Stimulated activated CD4-positive, alpha-beta T cell treated with anti-CD3 and anti-CD28 coated beads, Interleukin-4, amount 100 ng/mL, for 48 hours (primary cell): ENCODE results near the gene F2RL1.
"Not testable (repeated sequence)": the region's sequence is repeated elsewhere in the genome, so short reads cannot be mapped to it uniquely, and the experiment has no call there.

Source experiments
- DNase-seq, 2 donors: peaks; one replicate each; pipeline ENCODE4 v3.0.0-alpha.2; 2020; ENCODE audit warnings: low read depth in 2 of 2

F2RL1 gene

DNA sequence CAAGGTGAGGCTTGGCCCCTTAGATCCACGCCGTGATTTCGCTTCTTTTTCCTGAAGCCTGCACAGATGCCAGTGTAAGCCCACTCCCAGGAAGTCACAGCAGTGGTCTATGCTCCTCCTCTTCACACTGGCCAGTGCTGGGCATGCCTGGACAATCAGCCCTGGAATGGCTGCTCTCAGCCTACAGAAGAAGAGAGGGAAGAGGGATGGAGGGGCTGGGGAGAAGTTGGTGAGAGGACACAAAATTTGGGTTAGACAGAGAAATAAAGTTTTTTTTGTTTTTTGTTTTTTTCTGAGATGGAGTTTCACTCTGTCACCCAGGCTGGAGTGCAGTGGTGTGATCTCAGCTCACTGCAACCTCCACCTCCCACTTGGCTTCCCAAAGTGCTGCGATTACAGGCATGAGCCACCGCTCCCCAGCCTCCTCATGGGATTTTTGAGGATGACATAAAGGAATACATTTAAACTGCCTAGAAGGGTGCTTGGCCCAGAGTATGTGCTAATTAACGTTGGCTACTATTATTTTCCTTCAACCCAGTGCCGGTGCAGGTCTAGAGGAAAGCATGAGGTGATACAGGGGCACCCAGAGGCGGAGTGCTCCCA, 31.8 kb downstream of the F2RL1 start:
- DNase-seq = no peak

- DNase-seq = no peak
These were observed 33.0 kb downstream of the F2RL1 start for GRCh38 chr5:76851728-76852369.

DNA sequence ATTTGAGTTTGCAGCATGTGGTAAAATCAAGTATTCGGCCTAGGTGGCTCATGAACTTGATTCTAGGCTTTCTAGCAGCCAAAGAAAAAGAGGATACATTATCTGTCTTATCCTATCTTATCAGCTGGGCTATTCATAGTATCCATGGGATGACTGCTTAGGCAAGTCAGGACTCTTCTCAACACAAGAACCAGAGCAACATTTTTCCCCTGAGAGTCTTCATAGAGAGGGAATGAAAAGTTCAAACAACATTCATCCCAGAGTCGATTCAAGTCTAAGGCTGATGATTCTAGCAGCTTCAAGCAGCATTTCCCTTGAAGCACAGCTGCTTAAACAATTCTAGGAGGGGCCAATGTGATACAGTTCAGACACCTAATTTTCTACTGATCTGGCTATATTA, 33.9 kb downstream of the F2RL1 start:
- no peak for DNase-seq

- not testable (repeated sequence) for DNase-seq
These were observed 34.9 kb downstream of the F2RL1 start for GRCh38 chr5:76853741-76854140.

DNA sequence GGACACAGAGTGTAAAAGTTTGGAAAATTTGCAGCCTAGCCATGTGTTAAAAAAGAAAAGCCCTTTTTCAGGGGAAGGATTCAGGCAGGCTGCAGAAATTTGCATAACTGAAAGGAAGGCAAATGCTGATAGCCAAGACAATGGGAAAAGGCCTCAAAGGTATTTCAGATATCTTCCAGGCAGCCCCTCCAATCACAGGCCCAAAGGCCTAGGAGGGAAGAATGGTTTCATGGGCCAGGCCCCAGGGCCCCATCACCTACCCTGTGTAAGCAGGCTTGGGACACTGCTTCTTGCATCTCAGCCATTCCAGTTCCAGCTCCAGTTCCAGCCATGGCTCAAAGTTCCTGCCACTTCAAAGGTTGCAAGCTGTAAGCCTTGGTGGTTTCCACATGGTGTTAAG, 35.8 kb downstream of the F2RL1 start:
- DNase-seq = no peak

GRCh38 chr5:76855501-76855900, 36.7 kb downstream of the F2RL1 start:
- not testable (repeated sequence) for DNase-seq

- peak in 1 of 2 donors; percentile 9 for DNase-seq
These were observed 37.1 kb downstream of the F2RL1 start for GRCh38 chr5:76855961-76856360.

- not testable (repeated sequence) for DNase-seq
These were observed 38.0 kb downstream of the F2RL1 start for GRCh38 chr5:76856800-76857199.

GRCh38 chr5:76859591-76860247, 40.9 kb downstream of the F2RL1 start:
- DNase-seq = no peak

DNA sequence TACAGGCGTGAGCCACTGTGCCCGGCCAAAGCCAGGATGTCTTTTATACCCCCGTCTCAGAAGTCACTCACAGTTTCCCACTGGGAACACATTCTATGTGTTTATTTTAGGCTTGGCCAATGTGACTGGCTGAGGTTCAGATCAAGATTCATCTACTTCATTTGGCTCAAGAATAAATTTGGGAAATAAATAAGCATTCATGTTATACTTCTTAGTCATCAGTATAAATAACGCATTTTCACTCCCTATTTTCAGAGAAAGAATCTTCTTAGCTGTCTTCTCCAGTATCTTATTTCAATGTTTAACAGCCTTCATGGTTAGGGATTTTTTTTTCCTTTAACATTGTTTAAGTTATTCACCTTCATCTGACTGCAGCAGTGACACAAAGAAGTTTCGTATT, 42.8 kb downstream of the F2RL1 start:
- DNase-seq = no peak

- no peak for DNase-seq
These were observed 44.2 kb downstream of the F2RL1 start for GRCh38 chr5:76863001-76863400.

GRCh38 chr5:76866503-76866902, 47.7 kb downstream of the F2RL1 start:
- no peak for DNase-seq

- DNase-seq = no peak
These were observed 48.2 kb downstream of the F2RL1 start for GRCh38 chr5:76867038-76867437.

GRCh38 chr5:76867827-76868693, 49.2 kb downstream of the F2RL1 start:
- DNase-seq = peak; percentile 42 to 49

DNA sequence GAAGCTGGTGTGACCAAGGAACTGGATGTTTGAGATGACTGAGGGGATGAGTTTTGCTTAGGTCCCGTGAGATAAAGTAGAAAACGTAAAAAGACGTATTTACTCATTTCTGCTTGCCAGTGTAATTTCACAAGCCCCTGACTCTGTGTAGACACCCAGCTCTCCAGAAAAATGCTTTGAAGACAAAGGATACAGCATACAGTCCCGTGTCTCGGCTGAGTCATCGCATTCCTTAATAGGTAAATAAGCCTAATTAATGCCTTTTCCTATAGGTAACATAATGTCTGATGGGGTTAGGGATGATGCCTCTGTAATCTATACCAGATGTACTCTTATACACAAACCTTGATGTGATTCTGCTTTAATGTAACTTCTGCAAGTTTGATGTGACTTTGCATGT, 51.2 kb downstream of the F2RL1 start:
- DNase-seq = no peak

- DNase-seq = no peak
These were observed 55.3 kb downstream of the F2RL1 start for GRCh38 chr5:76874088-76874581.
